GM12878 (cell line): ENCODE data around the gene AMBRA1.

Experiments used
- MXI1 ChIP-seq: fragments of 150-350 bp; IDR thresholded peaks from 2 replicates; pipeline ENCODE4 v1.6.1; 2011; ENCODE audit warnings: low read depth, mild to moderate bottlenecking, inconsistent platforms, low read length, improper control_type of control experiment
- NFXL1 ChIP-seq: fragments of 450-650 bp; IDR thresholded peaks from 2 replicates; pipeline ENCODE4 v1.6.1; 2017; ENCODE audit warnings: antibody characterized with exemption, mild to moderate bottlenecking, borderline replicate concordance
- SIX5 ChIP-seq: IDR thresholded peaks from 2 replicates; pipeline ENCODE4 v1.6.1; 2011; ENCODE audit warnings: mild to moderate bottlenecking, low read depth, low read length, moderate library complexity; ENCODE audit not compliant: severe bottlenecking

- TF ChIP-seq SIX5: no peak
- no peak for TF ChIP-seq MXI1
- TF ChIP-seq NFXL1: no peak
Measured at GRCh38 chr11:46574656-46575055, 19.2 kb downstream of the AMBRA1 start.
